ENCODE data around the gene KIF18B. TPM values are rescaled to one million over a fixed set of nuclear protein-coding genes. Genes with fewer than 3 reads are reported as not detected.

KIF18B gene
- total RNA-seq, 1 donor: 0.72 TPM

- no peaks in the 10 kb centered on the region for H3K9me3 ChIP-seq (ENCODE audit: low read depth, low read length)
- no peaks in the 10 kb centered on the region for H4K20me1 ChIP-seq (ENCODE audit: insufficient read depth, low read length)
- DNase-seq (ENCODE audit: insufficient read length, low spot score, missing footprints): peak; percentile 52
- no peaks in the 10 kb centered on the region for H3K27me3 ChIP-seq (ENCODE audit: insufficient read depth, low read length)
- no peak overlapping the region for H3K4me3 ChIP-seq (ENCODE audit: insufficient read depth, low read length)
- H3K79me2 ChIP-seq (ENCODE audit: insufficient read depth, low read length): no peaks in the 10 kb centered on the region
- H3K36me3 ChIP-seq (ENCODE audit: insufficient read depth, low read length): peaks cover 41% of the 10 kb centered on the region
- no peak overlapping the region for H2AFZ ChIP-seq (ENCODE audit: low read length)
- H3K4me1 ChIP-seq (ENCODE audit: insufficient read depth, low read length): no peaks in the 10 kb centered on the region
- TF ChIP-seq CTCF (IDR thresholded peaks at IDR 0.05; ENCODE audit: extremely low read depth, low read depth, low read length): no peak
- H3K27ac ChIP-seq (ENCODE audit: low read depth, low read length): no peak overlapping the region
- no peak overlapping the region for H3K4me2 ChIP-seq (ENCODE audit: insufficient read depth, low read length)
Observed at GRCh38 chr17:44926821-44927525, 20.6 kb downstream of the KIF18B start.

GRCh38 chr17:44925731-44926697, 21.6 kb downstream of the KIF18B start:
- Histone ChIP-seq H3K4me1 (ENCODE audit: insufficient read depth, low read length) (no peaks in the 10 kb centered on the region), H3K36me3 (ENCODE audit: insufficient read depth, low read length) (peaks cover 35% of the 10 kb centered on the region), H3K27ac (ENCODE audit: low read depth, low read length) (no peak overlapping the region), H4K20me1 (ENCODE audit: insufficient read depth, low read length) (no peaks in the 10 kb centered on the region), H2AFZ (ENCODE audit: low read length) (no peak overlapping the region), H3K4me3 (ENCODE audit: insufficient read depth, low read length) (no peak overlapping the region), H3K79me2 (ENCODE audit: insufficient read depth, low read length) (no peaks in the 10 kb centered on the region), H3K9me3 (ENCODE audit: low read depth, low read length) (no peaks in the 10 kb centered on the region), H3K27me3 (ENCODE audit: insufficient read depth, low read length) (no peaks in the 10 kb centered on the region), H3K4me2 (ENCODE audit: insufficient read depth, low read length) (no peak overlapping the region)
- no peak for TF ChIP-seq CTCF (IDR thresholded peaks at IDR 0.05; ENCODE audit: extremely low read depth, low read depth, low read length)
- DNase-seq (ENCODE audit: insufficient read length, low spot score, missing footprints): peak; percentile 52

GRCh38 chr17:44924107-44924544, 23.4 kb downstream of the KIF18B start:
- H3K4me1 ChIP-seq (ENCODE audit: insufficient read depth, low read length): no peaks in the 10 kb centered on the region
- H3K9me3 ChIP-seq (ENCODE audit: low read depth, low read length): no peaks in the 10 kb centered on the region
- no peak overlapping the region for H3K4me2 ChIP-seq (ENCODE audit: insufficient read depth, low read length)
- H3K4me3 ChIP-seq (ENCODE audit: insufficient read depth, low read length): no peak overlapping the region
- no peaks in the 10 kb centered on the region for H4K20me1 ChIP-seq (ENCODE audit: insufficient read depth, low read length)
- peak; percentile 44 for DNase-seq (ENCODE audit: insufficient read length, low spot score, missing footprints)
- H3K27me3 ChIP-seq (ENCODE audit: insufficient read depth, low read length): no peaks in the 10 kb centered on the region
- no peak for TF ChIP-seq CTCF (IDR thresholded peaks at IDR 0.05; ENCODE audit: extremely low read depth, low read depth, low read length)
- H2AFZ ChIP-seq (ENCODE audit: low read length): peak overlapping the region; percentile 31
- H3K79me2 ChIP-seq (ENCODE audit: insufficient read depth, low read length): no peaks in the 10 kb centered on the region
- H3K36me3 ChIP-seq (ENCODE audit: insufficient read depth, low read length): peaks cover 27% of the 10 kb centered on the region
- H3K27ac ChIP-seq (ENCODE audit: low read depth, low read length): no peak overlapping the region

Data from osteoblast (primary cell).